ENCODE measurements around the gene SPRED2.
A peak's percentile ranks its signal among the peaks of the same experiment; 100 is the strongest.

Gene SPRED2

GRCh38 chr2:65349863-65350262, 82.5 kb downstream of the SPRED2 start:
- Histone ChIP-seq H3K9ac (ENCODE audit: insufficient read length, low read depth) (peak overlapping the region; percentile 36), H3K4me3 (ENCODE audit: insufficient read length, low read depth) (no peak overlapping the region), H3K36me3 (ENCODE audit: insufficient read depth, insufficient read length, low read length) (no peaks in the 10 kb centered on the region), H3K4me1 (ENCODE audit: insufficient read depth, insufficient read length) (peaks cover 3% of the 10 kb centered on the region), H3K9me3 (ENCODE audit: insufficient read depth, low read length) (no peaks in the 10 kb centered on the region), H3K27me3 (ENCODE audit: insufficient read depth, insufficient read length) (no peaks in the 10 kb centered on the region)
- TF ChIP-seq SUZ12 (IDR thresholded peaks at IDR 0.05; ENCODE audit: extremely low read depth, insufficient read depth, insufficient read length) (no peak), ZNF274 (IDR thresholded peaks at IDR 0.05; ENCODE audit: low read depth, low read length) (no peak), YY1 (IDR thresholded peaks at IDR 0.05; ENCODE audit: insufficient read depth, insufficient read length) (no peak)
- no peak for DNase-seq (ENCODE audit: low read depth, low spot score)

GRCh38 chr2:65347913-65348312, 84.5 kb downstream of the SPRED2 start:
- no peak for DNase-seq (ENCODE audit: low read depth, low spot score)
- peaks cover 3% of the 10 kb centered on the region for H3K4me1 ChIP-seq (ENCODE audit: insufficient read depth, insufficient read length)
- H3K36me3 ChIP-seq (ENCODE audit: insufficient read depth, insufficient read length, low read length) = no peaks in the 10 kb centered on the region
- H3K27me3 ChIP-seq (ENCODE audit: insufficient read depth, insufficient read length) = no peaks in the 10 kb centered on the region
- H3K9ac ChIP-seq (ENCODE audit: insufficient read length, low read depth) = no peak overlapping the region
- H3K4me3 ChIP-seq (ENCODE audit: insufficient read length, low read depth) = no peak overlapping the region
- no peaks in the 10 kb centered on the region for H3K9me3 ChIP-seq (ENCODE audit: insufficient read depth, low read length)
- no peak for TF ChIP-seq SUZ12 (IDR thresholded peaks at IDR 0.05; ENCODE audit: extremely low read depth, insufficient read depth, insufficient read length)
- TF ChIP-seq ZNF274 (IDR thresholded peaks at IDR 0.05; ENCODE audit: low read depth, low read length) = no peak

- peaks cover 5% of the 10 kb centered on the region for H3K4me1 ChIP-seq (ENCODE audit: insufficient read depth, insufficient read length)
- no peaks in the 10 kb centered on the region for H3K36me3 ChIP-seq (ENCODE audit: insufficient read depth, insufficient read length, low read length)
- H3K4me3 ChIP-seq (ENCODE audit: insufficient read length, low read depth) = no peak overlapping the region
- 0 out of 2 replicates have a peak, but pooled peaks cover under 1% of the 10 kb centered on the region for H3K9me3 ChIP-seq (ENCODE audit: insufficient read depth, low read length)
- no peaks in the 10 kb centered on the region for H3K27me3 ChIP-seq (ENCODE audit: insufficient read depth, insufficient read length)
- TF ChIP-seq SUZ12 (IDR thresholded peaks at IDR 0.05; ENCODE audit: extremely low read depth, insufficient read depth, insufficient read length) (no peak), ZNF274 (IDR thresholded peaks at IDR 0.05; ENCODE audit: low read depth, low read length) (no peak), YY1 (IDR thresholded peaks at IDR 0.05; ENCODE audit: insufficient read depth, insufficient read length) (no peak)
- DNase-seq (ENCODE audit: low read depth, low spot score) = no peak
- no peak overlapping the region for H3K9ac ChIP-seq (ENCODE audit: insufficient read length, low read depth)
Observed at GRCh38 chr2:65345631-65346030, 86.8 kb downstream of the SPRED2 start.

GRCh38 chr2:65344689-65345088, 87.7 kb downstream of the SPRED2 start:
- Histone ChIP-seq H3K4me3 (ENCODE audit: insufficient read length, low read depth) (no peak overlapping the region), H3K36me3 (ENCODE audit: insufficient read depth, insufficient read length, low read length) (no peaks in the 10 kb centered on the region), H3K9ac (ENCODE audit: insufficient read length, low read depth) (no peak overlapping the region), H3K4me1 (ENCODE audit: insufficient read depth, insufficient read length) (peaks cover 2% of the 10 kb centered on the region), H3K27me3 (ENCODE audit: insufficient read depth, insufficient read length) (no peaks in the 10 kb centered on the region), H3K9me3 (ENCODE audit: insufficient read depth, low read length) (peaks cover 10% of the 10 kb centered on the region; the same call in 1 of the 2 replicates)
- no peak for TF ChIP-seq ZNF274 (IDR thresholded peaks at IDR 0.05; ENCODE audit: low read depth, low read length)
- no peak for DNase-seq (ENCODE audit: low read depth, low spot score)

- Histone ChIP-seq H3K27me3 (ENCODE audit: insufficient read depth, insufficient read length) (no peaks in the 10 kb centered on the region), H3K9me3 (ENCODE audit: insufficient read depth, low read length) (peaks cover 10% of the 10 kb centered on the region; the same call in 1 of the 2 replicates), H3K4me1 (ENCODE audit: insufficient read depth, insufficient read length) (peaks cover 2% of the 10 kb centered on the region), H3K4me3 (ENCODE audit: insufficient read length, low read depth) (no peak overlapping the region), H3K9ac (ENCODE audit: insufficient read length, low read depth) (no peak overlapping the region), H3K36me3 (ENCODE audit: insufficient read depth, insufficient read length, low read length) (no peaks in the 10 kb centered on the region)
- TF ChIP-seq YY1 (IDR thresholded peaks at IDR 0.05; ENCODE audit: insufficient read depth, insufficient read length) (no peak), SUZ12 (IDR thresholded peaks at IDR 0.05; ENCODE audit: extremely low read depth, insufficient read depth, insufficient read length) (no peak), ZNF274 (IDR thresholded peaks at IDR 0.05; ENCODE audit: low read depth, low read length) (no peak)
- DNase-seq (ENCODE audit: low read depth, low spot score) = no peak
Observed at GRCh38 chr2:65344182-65344581, 88.2 kb downstream of the SPRED2 start.

- H3K4me3 ChIP-seq (ENCODE audit: insufficient read length, low read depth) = no peak overlapping the region
- peaks cover 2% of the 10 kb centered on the region for H3K4me1 ChIP-seq (ENCODE audit: insufficient read depth, insufficient read length)
- no peaks in the 10 kb centered on the region for H3K27me3 ChIP-seq (ENCODE audit: insufficient read depth, insufficient read length)
- no peak for TF ChIP-seq SUZ12 (IDR thresholded peaks at IDR 0.05; ENCODE audit: extremely low read depth, insufficient read depth, insufficient read length)
- peaks cover 10% of the 10 kb centered on the region; the same call in 1 of the 2 replicates for H3K9me3 ChIP-seq (ENCODE audit: insufficient read depth, low read length)
- H3K9ac ChIP-seq (ENCODE audit: insufficient read length, low read depth) = no peak overlapping the region
- no peak for DNase-seq (ENCODE audit: low read depth, low spot score)
- no peaks in the 10 kb centered on the region for H3K36me3 ChIP-seq (ENCODE audit: insufficient read depth, insufficient read length, low read length)
Observed at GRCh38 chr2:65343386-65343785, 89.0 kb downstream of the SPRED2 start.

GRCh38 chr2:65340898-65341681, 91.3 kb downstream of the SPRED2 start:
- DNase-seq (ENCODE audit: low read depth, low spot score) = no peak
- H3K27me3 ChIP-seq (ENCODE audit: insufficient read depth, insufficient read length) = no peaks in the 10 kb centered on the region
- no peak for TF ChIP-seq YY1 (IDR thresholded peaks at IDR 0.05; ENCODE audit: insufficient read depth, insufficient read length)
- TF ChIP-seq SUZ12 (IDR thresholded peaks at IDR 0.05; ENCODE audit: extremely low read depth, insufficient read depth, insufficient read length) = no peak
- TF ChIP-seq ZNF274 (IDR thresholded peaks at IDR 0.05; ENCODE audit: low read depth, low read length) = no peak

More at GRCh38 chr2:65340898-65341681, 91.3 kb downstream of the SPRED2 start:
- no peak overlapping the region for H3K9ac ChIP-seq (ENCODE audit: insufficient read length, low read depth)
- peaks cover 2% of the 10 kb centered on the region for H3K4me1 ChIP-seq (ENCODE audit: insufficient read depth, insufficient read length)
- peaks cover 10% of the 10 kb centered on the region; the same call in 1 of the 2 replicates for H3K9me3 ChIP-seq (ENCODE audit: insufficient read depth, low read length)
- no peak overlapping the region for H3K4me3 ChIP-seq (ENCODE audit: insufficient read length, low read depth)
- no peaks in the 10 kb centered on the region for H3K36me3 ChIP-seq (ENCODE audit: insufficient read depth, insufficient read length, low read length)
